ENCODE results near the gene OCIAD1. TPM values are rescaled to one million over a fixed set of nuclear protein-coding genes. Genes with fewer than 3 reads are reported as not detected.

OCIAD1 gene
- total and polyA plus RNA-seq, 2 of the 13 experiments (the other 11 are each of a cell fraction or from before 2014, with no cell fraction given): 67.3 to 74.9 TPM

DNA sequence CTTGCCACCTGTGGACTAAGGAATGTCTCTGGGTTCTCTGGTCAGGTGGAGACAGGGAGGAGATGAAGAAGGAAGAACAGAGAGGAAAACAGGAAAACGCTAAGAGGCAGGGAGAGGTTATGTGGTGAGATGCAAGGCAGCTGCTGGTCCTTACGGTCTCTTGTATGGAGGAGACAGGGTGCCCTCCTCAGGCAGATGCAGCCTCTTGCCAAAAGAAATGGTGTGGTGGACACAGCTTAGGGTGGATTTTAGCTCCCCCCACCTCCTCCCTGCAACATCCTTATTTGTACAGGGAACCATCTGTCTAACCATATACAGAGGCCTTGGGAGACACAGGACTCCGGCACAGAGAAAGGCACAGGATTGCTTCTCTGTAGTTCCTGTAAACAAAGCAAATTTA lies 66.0 kb downstream of the OCIAD1 start (continued):
- TF ChIP-seq, protein P1, sequence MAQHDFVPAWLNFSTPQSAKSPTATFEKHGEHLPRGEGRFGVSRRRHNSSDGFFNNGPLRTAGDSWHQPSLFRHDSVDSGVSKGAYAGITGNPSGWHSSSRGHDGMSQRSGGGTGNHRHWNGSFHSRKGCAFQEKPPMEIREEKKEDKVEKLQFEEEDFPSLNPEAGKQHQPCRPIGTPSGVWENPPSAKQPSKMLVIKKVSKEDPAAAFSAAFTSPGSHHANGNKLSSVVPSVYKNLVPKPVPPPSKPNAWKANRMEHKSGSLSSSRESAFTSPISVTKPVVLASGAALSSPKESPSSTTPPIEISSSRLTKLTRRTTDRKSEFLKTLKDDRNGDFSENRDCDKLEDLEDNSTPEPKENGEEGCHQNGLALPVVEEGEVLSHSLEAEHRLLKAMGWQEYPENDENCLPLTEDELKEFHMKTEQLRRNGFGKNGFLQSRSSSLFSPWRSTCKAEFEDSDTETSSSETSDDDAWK (CRISPR knock-in tag; IDR thresholded peaks at IDR 0.05): no peak
- no peak for TF ChIP-seq NCOA1 (CRISPR knock-in tag; IDR thresholded peaks at IDR 0.05)
- TF ChIP-seq NR2F6 (IDR thresholded peaks at IDR 0.05): no peak
- no peak for TF ChIP-seq NR2F6 (CRISPR knock-in tag; IDR thresholded peaks at IDR 0.05)
- no peak for TF ChIP-seq THAP11 (CRISPR knock-in tag; IDR thresholded peaks at IDR 0.05)
- no peak for TF ChIP-seq ZNF792 (CRISPR knock-in tag; IDR thresholded peaks at IDR 0.05)

DNA sequence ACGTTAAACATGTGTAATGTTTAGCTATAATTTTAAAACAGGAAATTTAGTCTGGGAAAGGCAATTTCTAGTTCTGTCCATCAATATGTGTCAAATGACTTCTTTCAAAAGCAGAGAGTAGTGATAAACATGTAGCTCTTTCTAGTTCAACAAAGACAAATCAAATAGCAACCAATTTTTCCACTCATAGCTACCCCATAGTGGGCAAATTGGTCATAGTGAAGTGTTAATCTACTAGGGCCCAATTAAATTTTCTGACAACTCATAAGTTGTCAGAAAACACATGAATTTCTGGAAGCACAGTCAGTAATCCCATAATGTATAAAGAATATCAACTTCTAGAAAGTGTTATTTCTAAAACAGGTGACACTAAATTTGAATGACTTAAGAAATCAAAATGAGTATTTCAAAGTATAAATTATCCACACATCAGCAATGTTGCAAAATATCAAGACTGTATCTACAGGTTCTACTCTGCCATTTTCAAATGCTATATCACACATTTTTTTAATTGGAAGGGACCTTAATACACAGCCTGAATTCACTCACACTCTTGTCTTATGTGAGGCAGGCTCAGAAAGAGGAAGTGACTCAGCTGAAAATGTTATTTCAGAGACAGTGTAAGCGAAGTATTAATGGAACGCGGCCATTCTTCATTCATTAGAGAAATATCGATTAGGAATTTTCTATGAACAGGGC lies 68.0 kb downstream of the OCIAD1 start:
- ChIA-PET POLR2A (no interaction called here), CTCF (ENCODE audit: low intra/inter-chr PET ratio, low total read pairs) (no interaction called here)
- intact Hi-C loops (cut with micrococcal nuclease; ENCODE audit: unreplicated experiment): no loop called here
- H2AFZ ChIP-seq (ENCODE audit: low read length): no peak overlapping the region
- no peaks in the 10 kb centered on the region for H3K36me3 ChIP-seq (replicated peaks in 1 of 2; ENCODE audit: control insufficient read depth in 1 of 2, insufficient read depth in 2 of 2, low read length in 2 of 2)
- no peaks in the 10 kb centered on the region for H3K27me3 ChIP-seq (ENCODE audit: control insufficient read depth in 1 of 2, insufficient read depth in 2 of 2, low read length in 2 of 2)
- TF ChIP-seq ZNF44 (CRISPR knock-in tag; IDR thresholded peaks at IDR 0.05) (no peak), ZNF496 (CRISPR knock-in tag; IDR thresholded peaks at IDR 0.05; ENCODE audit: insufficient replicate concordance) (no peak), HOXA7 (CRISPR knock-in tag; IDR thresholded peaks at IDR 0.05) (no peak), ZNF431 (CRISPR knock-in tag; IDR thresholded peaks at IDR 0.05; ENCODE audit: borderline replicate concordance, low read depth) (no peak), ZNF317 (CRISPR knock-in tag; IDR thresholded peaks at IDR 0.05) (no peak), POGZ (CRISPR knock-in tag; IDR thresholded peaks at IDR 0.05) (no peak), HNRNPH1 (optimal IDR thresholded peaks at IDR 0.05; ENCODE audit: low read depth, low read length) (no peak), NFIB (CRISPR knock-in tag; IDR thresholded peaks at IDR 0.05; ENCODE audit: borderline replicate concordance) (no peak), ZNF83 (CRISPR knock-in tag; IDR thresholded peaks at IDR 0.05; ENCODE audit: borderline replicate concordance) (no peak), GATA4 (IDR thresholded peaks at IDR 0.05; ENCODE audit: borderline replicate concordance, low read depth) (no peak), RFX3 (CRISPR knock-in tag; IDR thresholded peaks at IDR 0.05) (no peak), ZNF619 (CRISPR knock-in tag; IDR thresholded peaks at IDR 0.05) (no peak), MAZ (IDR thresholded peaks at IDR 0.05; ENCODE audit: borderline replicate concordance, low read depth, low read length) (no peak), MAZ (CRISPR knock-in tag; IDR thresholded peaks at IDR 0.05; ENCODE audit: low read depth) (no peak), FOXK1 (CRISPR knock-in tag; IDR thresholded peaks at IDR 0.05; ENCODE audit: borderline replicate concordance, low read depth) (no peak), ZNF556 (CRISPR knock-in tag; IDR thresholded peaks at IDR 0.05; ENCODE audit: borderline replicate concordance) (no peak), NR1H2 (CRISPR knock-in tag; IDR thresholded peaks at IDR 0.05; ENCODE audit: borderline replicate concordance, low read depth) (no peak), KMT2A (CRISPR knock-in tag; IDR thresholded peaks at IDR 0.05) (no peak)
- TF ChIP-seq, protein P2, sequence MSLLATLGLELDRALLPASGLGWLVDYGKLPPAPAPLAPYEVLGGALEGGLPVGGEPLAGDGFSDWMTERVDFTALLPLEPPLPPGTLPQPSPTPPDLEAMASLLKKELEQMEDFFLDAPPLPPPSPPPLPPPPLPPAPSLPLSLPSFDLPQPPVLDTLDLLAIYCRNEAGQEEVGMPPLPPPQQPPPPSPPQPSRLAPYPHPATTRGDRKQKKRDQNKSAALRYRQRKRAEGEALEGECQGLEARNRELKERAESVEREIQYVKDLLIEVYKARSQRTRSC (CRISPR knock-in tag; IDR thresholded peaks at IDR 0.05; ENCODE audit: low read depth): no peak
- H3K9me3 ChIP-seq (ENCODE audit: low read length): no peaks in the 10 kb centered on the region
- in situ Hi-C loops (cut with HindIII; ENCODE audit: extremely low pct_ligation_motif_present, low pct_unique_long_range_greater_than_20kb): no loop called here
- FAIRE-seq: no peak
- H4K20me1 ChIP-seq (ENCODE audit: insufficient read depth, low read length): no peaks in the 10 kb centered on the region
- no peak for DNase-seq (ENCODE audit: low spot score)
- 0 out of 2 replicates have a peak, but pooled peaks cover 9% of the 10 kb centered on the region for H3K4me1 ChIP-seq (ENCODE audit: insufficient read depth, low read length)
- no peak overlapping the region for H3K4me3 ChIP-seq (replicated peaks in 1 of 3; ENCODE audit: insufficient read depth in 1 of 3, low read depth in 2 of 3, low read length in 3 of 3)
- 51% methylated on average over 5 of the region's 5 CpGs for WGBS (ENCODE audit: low lambda C conversion rate)
- no peak overlapping the region for H3K4me2 ChIP-seq (ENCODE audit: low read depth, low read length)
- H3K27ac ChIP-seq (ENCODE audit: extremely low read length, insufficient read depth, low read length): no peak overlapping the region
- no TSS peak for BruUV-seq (replicated peaks)
- no peaks in the 10 kb centered on the region for H3K79me2 ChIP-seq (ENCODE audit: insufficient read depth, low read length)
- H3K9ac ChIP-seq (ENCODE audit: insufficient read depth, low read depth, low read length): no peak overlapping the region
- no peak for ATAC-seq
